Naive thymus-derived CD4-positive, alpha-beta T cell (primary cell): ENCODE results near the gene RIGI. TPM values are rescaled to one million over a fixed set of nuclear protein-coding genes. Genes with fewer than 3 reads are reported as not detected.
A peak's percentile ranks its signal among the peaks of the same experiment; 100 is the strongest.
"Not testable (repeated sequence)": the region's sequence is repeated elsewhere in the genome, so short reads cannot be mapped to it uniquely, and the experiment has no call there.

Experiments
- ATAC-seq: fragments of 150-1000 bp; cut with Tn5 transposase; 2 replicates; pipeline ENCODE4 v1.10.0; 2021; ENCODE audit warnings: mild to moderate bottlenecking, moderate library complexity
- CTCF ChIA-PET: fragments of 350-600 bp; sonication (Branson Sonifier 250); formaldehyde crosslinking; loops from one replicate; lab custom pipeline; 2021; ENCODE audit warnings: antibody characterized with exemption; lab: Charles Lee
- POLR2A ChIA-PET: fragments of 350-600 bp; sonication (Branson Sonifier 250); formaldehyde crosslinking; loops from one replicate; lab custom pipeline; 2021; ENCODE audit warnings: antibody characterized with exemption, inconsistent platforms; lab: Charles Lee
- DNase-seq, 9 donors: peaks; one replicate each; pipeline versions ENCODE4 v3.0.0 to v3.0.0-alpha.2; 2020 to 2022; ENCODE audit warnings: mixed read lengths in 1 of 9
- H3K27ac ChIP-seq: one replicate; pipeline ENCODE4 v1.7.0; 2013; ENCODE audit warnings: mild to moderate bottlenecking, low read depth, low read length, moderate library complexity
- H3K27me3 ChIP-seq, 2 donors: one replicate each; pipeline ENCODE4 v1.7.0; 2013; ENCODE audit warnings: low read length in 2 of 2, mild to moderate bottlenecking in 2 of 2, moderate library complexity in 2 of 2; ENCODE audit not compliant: control insufficient read depth in 2 of 2, insufficient read depth in 2 of 2
- H3K36me3 ChIP-seq, 3 experiments: 1 replicate in 2 of 3; 2 replicates in 1 of 3; pipeline ENCODE4 v1.7.0; 2013; ENCODE audit warnings: low read length in 3 of 3, mild to moderate bottlenecking in 3 of 3, moderate library complexity in 1 of 3; ENCODE audit not compliant: insufficient read depth in 3 of 3, control insufficient read depth in 2 of 3
- H3K4me1 ChIP-seq, 2 donors: one replicate each; pipeline ENCODE4 v1.7.0; 2013; ENCODE audit warnings: low read length in 2 of 2, mild to moderate bottlenecking in 2 of 2, moderate library complexity in 1 of 2; ENCODE audit not compliant: control insufficient read depth in 2 of 2, insufficient read depth in 2 of 2
- H3K4me3 ChIP-seq: 2 replicates; pipeline ENCODE4 v1.7.0; 2013; ENCODE audit warnings: mild to moderate bottlenecking, low read length
- H3K9me3 ChIP-seq, 3 experiments: 1 replicate in 2 of 3; 2 replicates in 1 of 3; pipeline ENCODE4 v1.7.0; 2013; ENCODE audit warnings: low read length in 3 of 3; ENCODE audit not compliant: control insufficient read depth in 2 of 3
- H3K27ac Mint-ChIP-seq, 9 donors: one replicate each; pipeline ENCODE4 v1.8.0; 2020 to 2022; ENCODE audit warnings: mixed read lengths in 9 of 9, mild to moderate bottlenecking in 8 of 9, moderate library complexity in 5 of 9, inconsistent platforms in 2 of 9
- H3K27me3 Mint-ChIP-seq, 5 donors: one replicate each; pipeline ENCODE4 v1.8.0; 2021 to 2022; ENCODE audit warnings: mixed read lengths in 5 of 5, mild to moderate bottlenecking in 1 of 5
- H3K36me3 Mint-ChIP-seq, 5 donors: one replicate each; pipeline ENCODE4 v1.8.0; 2020 to 2022; ENCODE audit warnings: mixed read lengths in 5 of 5, mild to moderate bottlenecking in 3 of 5, inconsistent platforms in 1 of 5
- H3K4me1 Mint-ChIP-seq, 7 donors: one replicate each; pipeline ENCODE4 v1.8.0; 2020 to 2022; ENCODE audit warnings: mixed read lengths in 7 of 7, mild to moderate bottlenecking in 3 of 7, inconsistent platforms in 1 of 7
- H3K4me3 Mint-ChIP-seq, 10 donors: one replicate each; pipeline ENCODE4 v1.8.0; 2020 to 2022; ENCODE audit warnings: mild to moderate bottlenecking in 10 of 10, mixed read lengths in 10 of 10, moderate library complexity in 6 of 10, inconsistent platforms in 2 of 10
- H3K9me3 Mint-ChIP-seq, 11 donors: one replicate each; pipeline ENCODE4 v1.8.0; 2020 to 2022; ENCODE audit warnings: mixed read lengths in 11 of 11, mild to moderate bottlenecking in 4 of 11, inconsistent platforms in 1 of 11, moderate library complexity in 1 of 11
- intact Hi-C, 2 donors: fragments of 100-400 bp; cut with micrococcal nuclease; formaldehyde crosslinking; loops; one replicate each; pipeline ENCODE4 v1.15.1; 2023
- polyA plus RNA-seq, 2 donors: library from polyadenylated mRNA; unstranded; fragments of 300-500 nt; fragmentation: Illumina TruSeq; gene quantifications; one replicate each; pipeline ENCODE4 v1.2.3, GENCODE V29; 2021
- total RNA-seq, 6 experiments: library from RNA in 5 of 6; stranded (reverse) in 5 of 6; gene quantifications; 1 replicate in 5 of 6; 2 replicates in 1 of 6; pipeline ENCODE4 v1.2.3 and lab custom pipeline; 2021 to 2026

RIGI gene
- total and polyA plus RNA-seq, 7 experiments from 2014 or later = 8.6 to 29.6 (median 17.3) TPM

DNA sequence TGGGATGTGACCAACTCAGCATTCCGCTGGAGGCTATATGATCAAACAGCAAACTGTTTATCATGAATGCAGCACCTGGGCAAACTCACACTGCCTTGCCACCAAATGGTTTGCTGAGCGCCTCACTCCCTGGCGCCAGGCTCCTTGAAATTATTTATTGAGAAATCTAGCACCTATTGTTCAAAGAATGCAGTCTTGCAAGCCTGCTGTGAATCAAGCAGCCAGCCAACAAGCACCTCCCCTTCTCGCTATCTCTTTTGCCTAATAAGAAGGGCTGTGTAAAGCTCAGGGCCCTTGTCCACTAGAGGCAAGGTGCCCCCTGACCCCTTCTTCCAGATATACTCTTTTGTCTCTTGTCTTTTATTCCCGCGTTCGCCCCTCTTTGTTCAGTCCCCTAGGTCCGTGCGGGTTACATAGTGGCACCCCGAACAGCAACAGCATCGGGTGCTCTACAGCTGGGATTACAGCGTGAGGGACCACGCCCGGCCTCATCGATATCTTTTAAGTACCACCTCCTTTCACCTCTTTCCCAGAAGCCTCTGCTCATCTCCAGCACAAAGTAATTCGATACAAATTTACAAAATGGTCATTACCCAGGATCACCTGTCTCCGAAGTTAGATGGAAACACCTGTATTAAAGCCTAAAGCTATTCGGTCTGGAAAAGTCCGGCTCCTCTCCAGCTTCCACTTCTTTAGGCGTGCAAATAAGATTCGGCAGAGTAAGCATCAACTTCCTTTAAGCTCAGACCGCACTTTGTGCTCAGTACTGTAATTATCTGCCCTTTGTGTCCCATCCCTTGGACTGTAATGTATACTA lies 896 bp downstream of the RIGI start:
- no peaks in the 10 kb centered on the region for H3K9me3 ChIP-seq
- Mint-ChIP-seq H3K27me3 (no peaks in the 10 kb centered on the region), H3K4me1 (peaks cover 35 to 66% (median 59%) of the 10 kb centered on the region in 7 donors), H3K36me3 (peaks cover 7 to 39% (median 30%) of the 10 kb centered on the region in 5 donors), H3K9me3 (peaks cover 0 to 13% (median 1%) of the 10 kb centered on the region in 11 donors), H3K27ac (peak overlapping the region; percentile 84 to 98 (median 91)), H3K4me3 (peak overlapping the region; percentile 83 to 99 (median 96))
- ChIA-PET CTCF (interaction anchor here (0.6 to 3.8 kb wide), 10 partner anchors 8 to 146 kb away, joined by 3 to 51 read pairs (median 5); partner anchors contain the start of gene NDUFB6), POLR2A (interaction anchor here (0.6 to 2.6 kb wide), 6 partner anchors 13 to 141 kb away, joined by 3 to 50 read pairs (median 10); partner anchors contain the start of genes ACO1, NDUFB6, SMIM27 and TOPORS)
- no peaks in the 10 kb centered on the region for H3K36me3 ChIP-seq
- no peaks in the 10 kb centered on the region for H3K27me3 ChIP-seq
- DNase-seq (peak in 8 of 9 donors; percentile 15 to 31 (median 18)), ATAC-seq (peak; percentile 24)
- peak overlapping the region; percentile 98 for H3K4me3 ChIP-seq
- peak overlapping the region; percentile 90 for H3K27ac ChIP-seq
- intact Hi-C loops = loop anchor here (2.0 to 5.0 kb wide), 3 partner anchors 33 to 53 kb away; no protein-coding TSS in a partner anchor
- peaks cover 9 to 29% of the 10 kb centered on the region in 2 donors for H3K4me1 ChIP-seq

- Histone ChIP-seq H3K4me1 (peaks cover 9 to 29% of the 10 kb centered on the region in 2 donors), H3K4me3 (peak overlapping the region; percentile 98), H3K27ac (peak overlapping the region; percentile 90)
- ChIA-PET POLR2A (interaction anchor here (0.6 to 2.6 kb wide), 4 partner anchors 17 to 48 kb away, joined by 4 to 19 read pairs (median 7); partner anchors contain the start of gene NDUFB6), CTCF (interaction anchor here (0.6 to 3.8 kb wide), 4 partner anchors 46 to 145 kb away, joined by 3 to 51 read pairs (median 8); partner anchors contain the start of gene NDUFB6)
- Mint-ChIP-seq H3K9me3 (peaks cover 0 to 13% (median 1%) of the 10 kb centered on the region in 11 donors), H3K4me3 (peak overlapping the region; percentile 83 to 99 (median 96)), H3K4me1 (peaks cover 35 to 67% (median 59%) of the 10 kb centered on the region in 7 donors), H3K36me3 (peaks cover 7 to 42% (median 30%) of the 10 kb centered on the region in 5 donors), H3K27ac (peak overlapping the region; percentile 58 to 98 (median 91))
- not testable (repeated sequence) for ATAC-seq, H3K27me3 ChIP-seq, H3K9me3 ChIP-seq, H3K36me3 ChIP-seq, H3K27me3 Mint-ChIP-seq
- intact Hi-C loops = loop anchor here in 1 of 2 donors (2.0 kb wide), 1 partner anchor 34 kb away; no protein-coding TSS in a partner anchor
- DNase-seq = peak in 1 of 9 donors; percentile 1
Measured at GRCh38 chr9:32524558-32524891, 1.5 kb downstream of the RIGI start.

DNA sequence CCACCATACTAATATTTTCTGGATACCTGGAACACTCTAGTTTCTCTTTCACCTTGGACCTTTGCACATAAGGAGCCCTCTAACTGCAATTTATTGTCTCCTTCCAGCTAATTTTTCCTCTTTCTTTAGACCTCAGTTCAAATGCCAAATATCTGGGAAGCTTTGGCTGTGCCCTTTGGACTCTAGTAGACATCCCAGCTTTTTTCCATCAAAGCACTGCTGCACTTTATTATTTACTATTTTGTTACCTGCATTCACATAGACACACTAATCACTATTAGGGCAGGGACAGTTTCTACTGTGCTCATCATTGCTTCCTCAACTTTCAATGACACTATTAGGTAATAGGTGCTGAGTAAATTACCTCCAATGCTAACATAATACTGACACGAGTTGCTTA lies 2.1 kb downstream of the RIGI start:
- DNase-seq (no peak), ATAC-seq (no peak)
- H3K4me1 Mint-ChIP-seq = peaks cover 35 to 67% (median 59%) of the 10 kb centered on the region in 7 donors
- peak overlapping the region; percentile 11 to 99 (median 95) for H3K4me3 Mint-ChIP-seq
- ChIA-PET POLR2A (interaction anchor here (0.8 kb wide), 1 partner anchor 17 kb away, joined by 7 read pairs; no protein-coding TSS in a partner anchor), CTCF (interaction anchor here (0.6 to 3.5 kb wide), 3 partner anchors 49 to 141 kb away, joined by 3 to 14 read pairs (median 3); partner anchors contain the start of gene NDUFB6)
- H3K27ac ChIP-seq = peak overlapping the region; percentile 18
- peaks cover 0 to 13% (median 1%) of the 10 kb centered on the region in 11 donors for H3K9me3 Mint-ChIP-seq
- no peaks in the 10 kb centered on the region for H3K27me3 Mint-ChIP-seq
- H3K36me3 Mint-ChIP-seq = peaks cover 7 to 45% (median 33%) of the 10 kb centered on the region in 5 donors
- H3K4me1 ChIP-seq = peaks cover 9 to 29% of the 10 kb centered on the region in 2 donors
- H3K4me3 ChIP-seq = no peak overlapping the region
- intact Hi-C loops = loop anchor here in 1 of 2 donors (2.0 kb wide), 1 partner anchor 33 kb away; no protein-coding TSS in a partner anchor
- H3K27me3 ChIP-seq = no peaks in the 10 kb centered on the region
- H3K9me3 ChIP-seq = no peaks in the 10 kb centered on the region
- no peaks in the 10 kb centered on the region for H3K36me3 ChIP-seq
- peak overlapping the region in 8 of 9 donors; percentile 76 to 98 (median 90) for H3K27ac Mint-ChIP-seq

DNA sequence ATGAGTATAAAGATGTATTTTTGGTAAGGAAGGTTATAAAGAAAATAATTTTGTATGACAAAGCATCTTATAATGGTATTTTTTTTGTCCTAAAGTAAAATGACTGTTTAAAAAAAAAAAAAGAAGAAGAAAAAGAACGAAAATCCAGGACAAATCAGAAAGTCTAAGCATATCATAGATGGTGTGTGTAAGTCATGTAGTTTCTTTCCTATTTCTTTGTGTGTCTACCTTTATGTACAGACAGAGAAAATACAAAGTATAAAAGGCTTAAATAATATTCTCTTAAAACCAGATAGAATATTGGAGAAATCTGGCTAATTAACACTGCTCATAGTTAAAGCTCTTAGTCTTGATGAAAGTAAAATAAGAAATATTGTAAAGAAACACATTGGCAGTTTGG lies 7.7 kb downstream of the RIGI start:
- Histone ChIP-seq H3K27ac (no peak overlapping the region), H3K36me3 (peaks cover 0 to 5% (median 0%) of the 10 kb centered on the region in 3 experiments), H3K4me3 (no peak overlapping the region), H3K27me3 (no peaks in the 10 kb centered on the region), H3K9me3 (no peaks in the 10 kb centered on the region), H3K4me1 (peaks cover 3 to 5% of the 10 kb centered on the region in 2 donors)
- POLR2A ChIA-PET = no interaction called here
- Mint-ChIP-seq H3K9me3 (peaks cover 0 to 30% (median 5%) of the 10 kb centered on the region in 11 donors), H3K27ac (no peak overlapping the region), H3K4me3 (no peak overlapping the region), H3K4me1 (peaks cover 29 to 58% (median 43%) of the 10 kb centered on the region in 7 donors), H3K36me3 (peaks cover 16 to 74% (median 69%) of the 10 kb centered on the region in 5 donors), H3K27me3 (no peaks in the 10 kb centered on the region)
- ATAC-seq (no peak), DNase-seq (no peak)
- CTCF ChIA-PET = no interaction called here
- intact Hi-C loops = no loop called here

GRCh38 chr9:32516241-32516640 lies 9.8 kb downstream of the RIGI start:
- Histone ChIP-seq H3K36me3 (peaks cover 0 to 5% (median 0%) of the 10 kb centered on the region in 3 experiments), H3K4me3 (no peak overlapping the region), H3K27ac (no peak overlapping the region), H3K4me1 (no peaks in the 10 kb centered on the region), H3K9me3 (no peaks in the 10 kb centered on the region), H3K27me3 (no peaks in the 10 kb centered on the region)
- peaks cover 0 to 28% (median 5%) of the 10 kb centered on the region in 11 donors for H3K9me3 Mint-ChIP-seq
- H3K4me1 Mint-ChIP-seq = peaks cover 34 to 59% (median 44%) of the 10 kb centered on the region in 7 donors
- DNase-seq (no peak), ATAC-seq (no peak)
- H3K4me3 Mint-ChIP-seq = no peak overlapping the region
- peaks cover 14 to 61% (median 55%) of the 10 kb centered on the region in 5 donors for H3K36me3 Mint-ChIP-seq
- CTCF ChIA-PET = no interaction called here
- intact Hi-C loops = no loop called here
- no peaks in the 10 kb centered on the region for H3K27me3 Mint-ChIP-seq
- POLR2A ChIA-PET = no interaction called here
- H3K27ac Mint-ChIP-seq = peak overlapping the region in 1 of 9 donors; percentile 9

- ATAC-seq (no peak), DNase-seq (no peak)
- intact Hi-C loops = no loop called here
- no peaks in the 10 kb centered on the region for H3K9me3 ChIP-seq
- H3K4me1 ChIP-seq = peaks cover 0 to 3% of the 10 kb centered on the region in 2 donors
- Mint-ChIP-seq H3K36me3 (peaks cover 4 to 25% (median 14%) of the 10 kb centered on the region in 5 donors), H3K4me3 (no peak overlapping the region), H3K27ac (peak overlapping the region in 1 of 9 donors; percentile 67), H3K9me3 (peaks cover 0 to 5% (median 0%) of the 10 kb centered on the region in 11 donors), H3K4me1 (peaks cover 28 to 67% (median 46%) of the 10 kb centered on the region in 7 donors), H3K27me3 (no peaks in the 10 kb centered on the region)
- no peaks in the 10 kb centered on the region for H3K36me3 ChIP-seq
- no peak overlapping the region for H3K27ac ChIP-seq
- ChIA-PET CTCF (interaction anchor here (1.6 to 1.8 kb wide), 3 partner anchors 17 to 130 kb away, joined by 3 to 6 read pairs (median 5); partner anchors contain the start of gene RIGI), POLR2A (interaction anchor here (0.6 kb wide), 1 partner anchor 541 kb away, joined by 3 read pairs; no protein-coding TSS in a partner anchor)
- no peak overlapping the region for H3K4me3 ChIP-seq
- H3K27me3 ChIP-seq = no peaks in the 10 kb centered on the region
Measured at GRCh38 chr9:32508728-32509127, 17.3 kb downstream of the RIGI start.
